H1 (cell line): ENCODE data around the gene BRSK2. TPM values are rescaled to one million over a fixed set of nuclear protein-coding genes. Genes with fewer than 3 reads are reported as not detected.

Experiments
- POU5F1 ChIP-seq: IDR thresholded peaks from 2 replicates; pipeline ENCODE4 v1.6.1; 2011; ENCODE audit warnings: low read depth, mild to moderate bottlenecking, low read length, moderate library complexity
- RXRA ChIP-seq: IDR thresholded peaks from 2 replicates; pipeline ENCODE4 v1.6.1; 2011; ENCODE audit warnings: low read depth, mild to moderate bottlenecking, low read length, moderate library complexity; ENCODE audit not compliant: insufficient read depth
- SIRT6 ChIP-seq: IDR thresholded peaks from one replicate; pipeline ENCODE4 v1.7.1; 2012; ENCODE audit warnings: low read length, inconsistent platforms
- polyA plus RNA-seq, 7 experiments: library from polyadenylated mRNA; depleted of rRNA in 3 of 7; stranded (reverse) in 5 of 7; unstranded in 2 of 7; fragments of >200 nt in 5 of 7; fragments of 200-250 nt in 2 of 7; gene quantifications; 1 replicate in 5 of 7; 2 replicates in 1 of 7; 4 replicates in 1 of 7; pipeline versions ENCODE4 v1.2.1 to v1.2.3, GENCODE V29; 2011 to 2013; ENCODE audit warnings: missing spikeins in 2 of 7, mixed read lengths in 2 of 7
- total RNA-seq: library from RNA; stranded (reverse); fragmentation: NEBNext Ultra II Directional; extraction: Animal tissue kit (Norgen Biotek cat#: 25700); gene quantifications from 2 replicates; pipeline ENCODE4 v1.2.1, GENCODE V29; 2021

Gene BRSK2
- total and polyA plus RNA-seq, 2 of the 8 experiments (the other 6 are each of a cell fraction or from before 2014, with no cell fraction given): 17.3 to 27.1 TPM

DNA sequence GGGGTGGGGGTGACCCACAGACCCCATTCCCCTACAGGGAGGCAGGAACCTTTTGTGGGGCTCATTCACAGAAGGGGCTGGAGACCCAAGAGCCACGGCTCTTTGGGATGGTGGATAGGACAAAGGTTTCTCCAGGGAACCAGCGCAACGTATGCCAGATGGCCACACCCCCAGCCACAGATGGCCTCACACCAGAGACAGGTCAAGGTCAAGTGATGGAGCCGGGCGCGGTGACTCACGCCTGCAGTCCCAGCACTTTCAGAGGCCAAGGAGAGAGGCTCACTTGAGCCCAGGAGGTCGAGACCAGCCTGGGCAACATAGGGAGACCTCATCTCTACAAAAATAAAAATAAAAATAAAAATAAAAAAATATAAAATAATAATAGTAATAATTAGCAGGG is 17.1 kb upstream of the BRSK2 start (continued):
- TF ChIP-seq POU5F1 (no peak), SIRT6 (no peak), RXRA (no peak)
- TF ChIP-seq, all 59 proteins: peak for 0
